ENCODE results near the gene RAP1GAP. TPM values are rescaled to one million over a fixed set of nuclear protein-coding genes. Genes with fewer than 3 reads are reported as not detected.

The RAP1GAP gene
- total RNA-seq, 2 donors from 2014 or later: 0.45 to 6.0 TPM

DNA sequence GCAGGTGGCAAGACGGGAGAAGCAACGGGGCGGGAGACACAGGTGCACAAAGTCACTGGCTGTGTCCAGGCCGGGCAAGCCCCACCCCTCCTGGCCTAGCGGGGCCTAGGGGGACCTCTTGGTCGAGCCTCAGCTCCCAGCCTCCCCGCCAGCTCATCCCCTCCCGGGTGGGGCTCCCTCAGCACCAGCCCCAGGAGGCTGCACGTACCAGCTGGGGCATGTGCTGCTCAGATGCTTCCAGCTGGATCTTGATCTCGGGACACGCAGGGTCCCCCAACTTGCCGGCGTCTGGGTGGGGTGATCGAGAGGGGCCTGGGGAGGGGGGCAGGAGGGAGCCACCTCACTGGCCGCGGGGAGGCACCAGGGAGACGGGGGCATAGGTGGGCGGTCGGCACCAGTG, 71.4 kb downstream of the RAP1GAP start:
- Mint-ChIP-seq H3K27me3 (peaks cover 23% of the 10 kb centered on the region), H3K27ac (no peak overlapping the region), H3K4me1 (no peaks in the 10 kb centered on the region), H3K9me3 (no peaks in the 10 kb centered on the region), H3K36me3 (ENCODE audit: low read depth) (no peaks in the 10 kb centered on the region), H3K4me3 (no peak overlapping the region)
- no peak for ATAC-seq (replicated peaks)

DNA sequence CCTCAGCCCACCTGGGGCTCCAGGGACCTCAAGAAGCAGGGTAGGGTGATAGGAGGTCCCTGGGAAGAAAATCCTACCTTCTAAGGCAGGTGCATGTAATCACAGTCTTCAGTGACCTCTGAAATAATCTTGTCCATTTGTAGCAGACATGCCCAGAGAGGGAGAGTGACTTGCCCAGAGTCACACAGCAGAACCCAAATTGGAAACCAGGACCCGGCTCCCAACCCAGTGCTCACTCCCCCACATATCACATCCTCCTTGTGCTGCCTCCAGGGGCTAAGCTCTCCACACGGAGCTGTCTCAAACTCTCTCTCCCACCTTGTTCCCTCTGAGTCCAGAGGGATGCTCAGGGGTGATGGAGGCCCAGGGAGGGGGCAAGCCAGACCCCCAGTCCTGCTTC, 72.5 kb downstream of the RAP1GAP start:
- no peak overlapping the region for H3K4me3 Mint-ChIP-seq
- H3K4me1 Mint-ChIP-seq: no peaks in the 10 kb centered on the region
- no peak overlapping the region for H3K27ac Mint-ChIP-seq
- no peaks in the 10 kb centered on the region for H3K36me3 Mint-ChIP-seq (ENCODE audit: low read depth)
- H3K27me3 Mint-ChIP-seq: peaks cover 26% of the 10 kb centered on the region
- ATAC-seq (replicated peaks): no peak
- no peaks in the 10 kb centered on the region for H3K9me3 Mint-ChIP-seq

DNA sequence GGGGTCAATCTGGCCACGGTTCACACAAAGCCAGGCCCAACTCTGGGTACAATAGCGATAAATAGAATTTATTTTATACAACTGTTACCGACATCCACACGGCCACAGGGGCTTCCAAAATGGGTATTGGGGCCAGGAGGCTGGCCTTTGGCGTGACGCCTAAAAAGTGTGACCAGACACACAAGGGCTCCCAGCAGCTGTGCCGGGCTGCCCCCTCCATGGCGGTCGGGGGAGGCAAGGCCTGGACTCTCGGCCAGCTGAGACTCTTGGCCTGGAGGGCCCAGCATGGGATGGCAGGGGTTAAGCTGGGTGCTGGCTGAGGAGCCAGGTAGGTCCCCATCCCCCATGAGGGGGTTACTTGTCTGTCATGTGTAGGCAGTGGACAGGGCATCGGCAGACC, 73.0 kb downstream of the RAP1GAP start:
- ATAC-seq (replicated peaks): no peak
- Mint-ChIP-seq H3K36me3 (ENCODE audit: low read depth) (no peaks in the 10 kb centered on the region), H3K27ac (no peak overlapping the region), H3K4me1 (no peaks in the 10 kb centered on the region), H3K4me3 (no peak overlapping the region), H3K9me3 (no peaks in the 10 kb centered on the region), H3K27me3 (peaks cover 26% of the 10 kb centered on the region)

DNA sequence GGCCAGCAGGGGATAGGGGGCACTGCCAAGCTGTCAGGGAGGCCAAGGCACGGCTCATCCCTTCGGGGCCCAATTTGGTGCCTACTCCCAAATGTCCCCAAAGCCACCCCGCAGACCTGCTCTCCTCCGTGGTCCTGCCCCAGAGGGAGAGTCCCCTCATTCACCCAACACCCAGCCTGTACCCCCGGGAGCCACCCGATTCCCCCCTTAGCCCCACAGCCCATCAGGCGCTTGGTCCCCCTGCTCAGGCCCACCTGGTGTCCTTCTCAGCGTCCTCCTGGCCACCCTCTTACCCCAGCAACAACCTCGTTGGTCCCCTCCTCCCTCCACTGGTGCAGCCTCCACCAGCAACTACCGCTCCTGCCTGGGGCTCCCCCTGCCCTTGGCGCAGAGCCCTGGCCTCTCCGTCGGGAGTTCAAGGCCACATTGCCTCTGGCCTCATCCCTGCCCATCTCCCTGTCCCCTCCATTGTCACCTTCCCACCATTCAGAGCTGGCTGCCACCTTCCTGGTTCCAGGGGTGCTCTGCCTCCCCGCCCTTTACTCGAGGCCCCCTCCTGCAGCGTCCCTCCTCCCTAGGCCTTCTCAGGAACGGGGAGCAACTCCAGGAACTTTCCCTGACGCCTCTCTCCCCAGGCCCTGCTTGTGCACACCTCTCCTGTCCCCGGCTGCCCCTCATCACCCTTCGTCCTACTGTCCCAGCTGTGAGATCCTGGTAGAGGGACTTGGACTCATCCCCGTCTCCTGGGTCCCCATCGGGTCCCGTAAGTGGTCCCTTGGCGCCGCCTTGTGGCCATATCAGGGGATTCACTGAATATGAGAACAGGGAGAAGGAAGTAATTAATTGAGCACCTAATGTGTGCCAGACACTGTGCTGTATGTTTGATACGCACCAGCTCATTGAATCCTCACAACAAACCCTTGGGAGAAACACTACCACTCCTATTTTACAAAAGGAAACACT, 73.9 kb downstream of the RAP1GAP start:
- Mint-ChIP-seq H3K27me3 (peaks cover 23% of the 10 kb centered on the region), H3K9me3 (no peaks in the 10 kb centered on the region), H3K36me3 (ENCODE audit: low read depth) (no peaks in the 10 kb centered on the region), H3K4me3 (no peak overlapping the region), H3K4me1 (no peaks in the 10 kb centered on the region), H3K27ac (no peak overlapping the region)
- peak; percentile 68 for ATAC-seq (replicated peaks)

GRCh38 chr1:21594501-21594900, 74.7 kb downstream of the RAP1GAP start:
- Mint-ChIP-seq H3K36me3 (ENCODE audit: low read depth) (no peaks in the 10 kb centered on the region), H3K27ac (no peak overlapping the region), H3K9me3 (no peaks in the 10 kb centered on the region), H3K27me3 (peaks cover 16% of the 10 kb centered on the region), H3K4me1 (no peaks in the 10 kb centered on the region), H3K4me3 (no peak overlapping the region)
- no peak for ATAC-seq (replicated peaks)

DNA sequence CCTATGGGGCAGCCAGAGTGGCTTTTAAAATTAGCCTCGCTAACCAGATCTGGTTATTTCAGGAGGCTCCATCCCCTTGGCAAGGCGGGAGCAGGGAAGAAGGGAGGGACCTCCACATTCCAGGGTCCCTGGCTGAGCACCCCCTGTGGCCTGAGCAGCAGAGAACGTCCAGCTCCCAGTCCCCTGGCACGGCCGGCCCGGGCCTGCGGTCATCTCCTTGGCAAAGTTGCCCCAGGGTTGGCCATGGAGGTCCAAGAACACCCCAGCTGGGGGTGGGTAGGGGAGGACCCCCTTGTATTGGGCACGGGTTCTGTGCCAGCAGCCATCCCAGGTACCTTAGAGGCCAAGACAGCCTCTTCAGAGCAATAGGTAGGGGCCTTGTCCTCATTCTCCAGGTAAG, 75.9 kb downstream of the RAP1GAP start:
- Mint-ChIP-seq H3K9me3 (no peaks in the 10 kb centered on the region), H3K27me3 (peaks cover 16% of the 10 kb centered on the region), H3K36me3 (ENCODE audit: low read depth) (no peaks in the 10 kb centered on the region), H3K4me1 (no peaks in the 10 kb centered on the region), H3K4me3 (no peak overlapping the region), H3K27ac (no peak overlapping the region)
- ATAC-seq (replicated peaks): no peak

- Mint-ChIP-seq H3K36me3 (ENCODE audit: low read depth) (no peaks in the 10 kb centered on the region), H3K4me1 (no peaks in the 10 kb centered on the region), H3K9me3 (no peaks in the 10 kb centered on the region), H3K27ac (no peak overlapping the region), H3K4me3 (no peak overlapping the region), H3K27me3 (peaks cover 20% of the 10 kb centered on the region)
- no peak for ATAC-seq (replicated peaks)
Measured at GRCh38 chr1:21592086-21592865, 76.9 kb downstream of the RAP1GAP start.

DNA sequence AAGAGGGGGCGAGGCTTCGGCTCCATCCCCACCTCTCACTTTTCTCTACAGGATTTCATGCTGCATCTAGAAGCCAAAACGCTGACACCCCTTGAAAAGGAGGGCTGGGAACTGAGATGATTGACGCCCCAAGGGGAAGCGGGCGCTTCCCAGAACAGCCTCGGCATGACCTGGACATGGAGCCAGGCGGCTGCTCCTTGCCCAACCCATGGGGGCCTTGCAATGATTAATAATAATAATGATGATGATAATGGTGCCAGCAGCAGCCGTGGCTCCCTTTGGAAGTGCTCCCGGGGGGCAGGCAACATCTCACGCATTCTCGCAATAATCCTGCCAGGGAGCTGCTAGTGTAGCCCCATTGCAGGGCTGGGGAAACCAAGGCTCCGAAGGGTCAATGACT, 78.2 kb downstream of the RAP1GAP start:
- ATAC-seq (replicated peaks): no peak
- H3K36me3 Mint-ChIP-seq (ENCODE audit: low read depth): no peaks in the 10 kb centered on the region
- H3K4me1 Mint-ChIP-seq: no peaks in the 10 kb centered on the region
- peaks cover 23% of the 10 kb centered on the region for H3K27me3 Mint-ChIP-seq
- H3K4me3 Mint-ChIP-seq: no peak overlapping the region
- no peak overlapping the region for H3K27ac Mint-ChIP-seq
- H3K9me3 Mint-ChIP-seq: no peaks in the 10 kb centered on the region

DNA sequence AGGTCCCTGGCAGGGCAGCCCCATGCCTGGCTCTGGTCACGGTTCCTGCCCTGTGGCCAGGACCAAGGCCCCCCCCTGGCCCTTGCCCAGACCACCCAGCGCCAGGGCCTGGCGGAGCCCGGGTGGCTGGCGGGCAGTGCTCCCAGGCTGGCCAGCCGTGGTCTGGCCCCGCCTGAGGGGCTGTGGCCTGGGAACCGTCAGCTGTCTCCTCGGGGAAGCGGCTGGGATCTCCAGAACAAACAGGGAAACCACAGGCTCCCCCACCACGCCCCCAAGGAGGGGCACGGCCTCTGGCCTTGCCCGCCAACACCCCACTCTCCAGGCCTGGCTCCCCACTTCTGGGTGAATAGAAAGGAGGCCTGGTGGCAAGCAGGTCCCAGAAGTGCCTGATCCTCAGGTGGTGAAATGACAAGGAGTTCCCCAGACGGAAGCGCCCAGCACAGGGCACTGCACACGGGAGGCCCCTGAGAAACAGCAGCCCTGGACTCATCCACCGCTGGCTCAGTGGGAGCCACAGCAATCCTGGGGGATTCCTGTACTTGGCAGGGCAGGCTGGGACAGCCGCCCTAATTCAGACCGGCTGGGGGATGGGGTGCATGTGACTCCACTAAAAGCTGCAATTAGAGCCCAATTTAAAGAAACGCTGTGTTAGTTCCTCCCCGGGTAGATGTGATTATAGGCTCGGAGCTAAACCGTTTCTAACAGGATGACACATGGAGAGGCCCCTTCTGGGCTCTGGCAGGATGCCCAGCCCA, 78.9 kb downstream of the RAP1GAP start:
- no peaks in the 10 kb centered on the region for H3K4me1 Mint-ChIP-seq
- H3K4me3 Mint-ChIP-seq: no peak overlapping the region
- no peak overlapping the region for H3K27ac Mint-ChIP-seq
- H3K9me3 Mint-ChIP-seq: no peaks in the 10 kb centered on the region
- peaks cover 18% of the 10 kb centered on the region for H3K27me3 Mint-ChIP-seq
- H3K36me3 Mint-ChIP-seq (ENCODE audit: low read depth): no peaks in the 10 kb centered on the region
- ATAC-seq (replicated peaks): no peak

DNA sequence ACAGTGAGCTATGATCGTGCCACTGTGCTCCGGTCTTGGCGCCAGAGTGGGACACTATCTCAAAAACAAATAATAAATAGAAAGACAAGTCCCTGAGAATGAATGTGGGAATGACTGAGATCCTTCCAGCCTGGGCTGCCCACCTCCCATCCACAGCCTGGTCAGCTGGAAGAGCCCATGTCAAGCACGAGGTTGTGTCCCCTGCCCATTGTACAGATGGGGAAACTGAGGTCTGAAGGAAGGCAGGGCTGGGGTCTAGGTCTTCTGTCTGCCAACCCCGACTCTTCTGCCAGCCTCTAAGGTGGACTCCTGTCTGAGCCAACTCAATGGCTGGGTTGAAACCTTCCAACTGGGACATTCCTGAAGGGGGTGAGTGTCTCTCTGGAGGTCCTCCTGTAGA, 79.5 kb downstream of the RAP1GAP start:
- Mint-ChIP-seq H3K4me3 (no peak overlapping the region), H3K27ac (no peak overlapping the region), H3K9me3 (no peaks in the 10 kb centered on the region), H3K4me1 (no peaks in the 10 kb centered on the region), H3K36me3 (ENCODE audit: low read depth) (no peaks in the 10 kb centered on the region), H3K27me3 (peaks cover 21% of the 10 kb centered on the region)
- ATAC-seq (replicated peaks): no peak

GRCh38 chr1:21587602-21587953, 81.6 kb downstream of the RAP1GAP start:
- Mint-ChIP-seq H3K9me3 (no peaks in the 10 kb centered on the region), H3K27me3 (peaks cover 23% of the 10 kb centered on the region), H3K36me3 (ENCODE audit: low read depth) (no peaks in the 10 kb centered on the region), H3K27ac (no peak overlapping the region), H3K4me1 (no peaks in the 10 kb centered on the region), H3K4me3 (no peak overlapping the region)
- ATAC-seq (replicated peaks): no peak

DNA sequence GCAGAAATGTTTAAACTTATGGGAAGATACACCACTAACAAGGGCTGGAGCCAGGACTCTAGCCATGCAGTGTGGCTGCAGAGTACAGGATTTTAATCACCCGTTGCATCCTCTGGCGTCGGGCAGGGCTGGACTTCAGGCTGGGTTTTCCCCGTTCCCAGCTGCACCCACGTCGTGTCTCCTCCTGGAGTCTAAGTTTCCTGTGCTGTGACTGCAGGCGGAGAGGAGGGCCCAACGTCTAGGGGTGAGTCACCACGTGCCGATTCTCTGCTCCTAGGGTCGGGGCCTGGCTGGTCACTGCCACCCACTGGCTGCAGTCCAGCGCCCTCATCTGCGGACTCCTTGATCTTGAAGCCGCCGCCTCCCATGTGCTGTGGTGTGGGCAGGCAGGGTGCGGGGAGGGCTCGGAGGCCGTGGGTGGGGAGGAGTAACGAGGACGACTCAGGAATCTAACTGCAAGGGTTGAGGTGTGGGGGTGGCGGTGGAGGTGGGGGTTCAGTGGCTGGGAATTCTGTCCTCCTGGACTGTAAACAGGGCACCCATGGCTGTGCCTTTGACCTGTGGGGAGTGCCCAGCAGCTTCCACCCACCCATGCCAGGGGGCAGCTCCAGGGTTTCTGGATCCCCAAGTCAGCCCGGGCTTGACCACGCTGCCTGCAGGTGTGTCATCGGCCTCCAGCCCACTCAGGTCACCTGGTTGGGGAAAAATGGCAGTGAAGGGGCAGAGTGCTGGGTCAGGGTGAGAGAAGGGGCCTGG, 82.1 kb downstream of the RAP1GAP start:
- no peak for ATAC-seq (replicated peaks)
- no peaks in the 10 kb centered on the region for H3K9me3 Mint-ChIP-seq
- no peaks in the 10 kb centered on the region for H3K36me3 Mint-ChIP-seq (ENCODE audit: low read depth)
- H3K27ac Mint-ChIP-seq: no peak overlapping the region
- H3K4me3 Mint-ChIP-seq: no peak overlapping the region
- peaks cover 21% of the 10 kb centered on the region for H3K27me3 Mint-ChIP-seq
- no peaks in the 10 kb centered on the region for H3K4me1 Mint-ChIP-seq

DNA sequence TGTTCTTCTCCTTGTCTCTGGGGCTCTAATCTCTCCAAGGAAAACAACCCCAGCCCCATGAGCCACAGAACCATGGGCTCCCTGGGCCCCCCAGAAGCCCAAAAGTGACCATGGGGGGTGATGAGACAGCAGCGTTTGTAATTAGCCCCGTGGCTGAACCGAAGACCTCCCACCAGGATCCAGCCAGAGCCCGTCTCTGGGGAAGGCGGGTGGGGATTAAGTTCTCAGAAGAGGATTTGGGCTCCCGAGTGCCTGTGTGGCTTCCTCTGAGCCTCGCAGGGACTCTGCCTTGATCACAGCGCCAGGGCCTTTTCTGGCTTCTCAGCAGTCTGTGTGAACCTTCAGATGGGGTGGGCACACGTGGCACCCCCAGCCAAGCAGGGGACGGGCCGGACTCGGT, 82.9 kb downstream of the RAP1GAP start:
- H3K27me3 Mint-ChIP-seq: peaks cover 21% of the 10 kb centered on the region
- no peaks in the 10 kb centered on the region for H3K36me3 Mint-ChIP-seq (ENCODE audit: low read depth)
- H3K4me1 Mint-ChIP-seq: no peaks in the 10 kb centered on the region
- no peak overlapping the region for H3K27ac Mint-ChIP-seq
- ATAC-seq (replicated peaks): no peak
- H3K9me3 Mint-ChIP-seq: no peaks in the 10 kb centered on the region
- H3K4me3 Mint-ChIP-seq: no peak overlapping the region

- no peaks in the 10 kb centered on the region for H3K36me3 Mint-ChIP-seq (ENCODE audit: low read depth)
- H3K4me3 Mint-ChIP-seq: no peak overlapping the region
- no peaks in the 10 kb centered on the region for H3K4me1 Mint-ChIP-seq
- peaks cover 21% of the 10 kb centered on the region for H3K27me3 Mint-ChIP-seq
- H3K9me3 Mint-ChIP-seq: no peaks in the 10 kb centered on the region
- H3K27ac Mint-ChIP-seq: no peak overlapping the region
- ATAC-seq (replicated peaks): no peak
Measured at GRCh38 chr1:21585037-21585436, 84.1 kb downstream of the RAP1GAP start.

Measured in activated T-helper 17 cell treated with anti-CD3 and anti-CD28 coated beads, Interleukin-2, amount 50 U/mL, for 72 hours (primary cell).